GM23248 (cell line): ENCODE data around the gene AMZ2. TPM values are rescaled to one million over a fixed set of nuclear protein-coding genes. Genes with fewer than 3 reads are reported as not detected.
"Not testable (repeated sequence)": the region's sequence is repeated elsewhere in the genome, so short reads cannot be mapped to it uniquely, and the experiment has no call there.

Source experiments
- DNase-seq: peaks from one replicate; pipeline ENCODE4 v3.0.0-alpha.2; 2015
- H2AFZ ChIP-seq: fragments of 200-600 bp; sonication (generic); 2 replicates; pipeline ENCODE4 v1.6.1; 2016; ENCODE audit warnings: antibody characterized with exemption
- H3F3A ChIP-seq: fragments of 200-600 bp; sonication (generic); 2 replicates; pipeline ENCODE4 v1.6.1; 2016; ENCODE audit warnings: mild to moderate bottlenecking, antibody characterized with exemption, mixed run types; ENCODE audit not compliant: insufficient read depth
- H3K27ac ChIP-seq: fragments of 200-600 bp; sonication (generic); 2 replicates; pipeline ENCODE4 v1.5.1; 2016; ENCODE audit warnings: mild to moderate bottlenecking
- H3K27me3 ChIP-seq: fragments of 200-600 bp; sonication (generic); replicated peaks from 2 replicates; pipeline ENCODE4 v1.6.1; 2016; ENCODE audit warnings: mild to moderate bottlenecking; ENCODE audit not compliant: insufficient read depth
- H3K36me3 ChIP-seq: fragments of 200-600 bp; sonication (generic); 2 replicates; pipeline ENCODE4 v1.6.1; 2016; ENCODE audit warnings: low read depth, mild to moderate bottlenecking
- H3K4me1 ChIP-seq: fragments of 200-600 bp; sonication (generic); 2 replicates; pipeline ENCODE4 v1.6.1; 2016; ENCODE audit warnings: mild to moderate bottlenecking; ENCODE audit not compliant: insufficient read depth
- H3K4me2 ChIP-seq: fragments of 200-600 bp; sonication (generic); one replicate; pipeline ENCODE4 v1.6.1; 2016; ENCODE audit warnings: mild to moderate bottlenecking; ENCODE audit not compliant: unreplicated experiment
- H3K4me3 ChIP-seq: fragments of 200-600 bp; sonication (generic); 2 replicates; pipeline ENCODE4 v1.5.1; 2016; ENCODE audit warnings: mild to moderate bottlenecking
- H3K79me2 ChIP-seq: fragments of 200-600 bp; sonication (generic); 2 replicates; pipeline ENCODE4 v1.6.1; 2016; ENCODE audit warnings: mild to moderate bottlenecking; ENCODE audit not compliant: insufficient read depth
- H3K9ac ChIP-seq: fragments of 200-600 bp; sonication (generic); 2 replicates; pipeline ENCODE4 v1.6.1; 2016; ENCODE audit warnings: mild to moderate bottlenecking
- H3K9me2 ChIP-seq: fragments of 200-600 bp; sonication (generic); 2 replicates; pipeline ENCODE4 v1.6.1; 2016; ENCODE audit warnings: mixed run types, mild to moderate bottlenecking, moderate library complexity; ENCODE audit not compliant: insufficient read depth
- H3K9me3 ChIP-seq: fragments of 200-600 bp; sonication (generic); one replicate; pipeline ENCODE4 v1.6.1; 2017; ENCODE audit warnings: low read depth
- H4K20me1 ChIP-seq: fragments of 200-600 bp; sonication (generic); 2 replicates; pipeline ENCODE4 v1.6.0; 2016; ENCODE audit not compliant: insufficient read depth
- EZH2 ChIP-seq: fragments of 200-600 bp; sonication (generic); IDR thresholded peaks from 2 replicates; pipeline ENCODE4 v1.6.1; 2018; ENCODE audit warnings: antibody characterized with exemption, mild to moderate bottlenecking; ENCODE audit not compliant: insufficient read depth, poor library complexity, severe bottlenecking
- EZH2phosphoT487 ChIP-seq: fragments of 200-600 bp; sonication (generic); IDR thresholded peaks from 2 replicates; pipeline ENCODE4 v1.6.1; 2018; ENCODE audit warnings: antibody characterized with exemption, moderate library complexity, mild to moderate bottlenecking, low read depth; ENCODE audit not compliant: insufficient read depth
- WGBS, 2 experiments: methylation state at CpG; one replicate each; pipeline ENCODE4 v1.1.6; 2015 to 2017; ENCODE audit warnings: low lambda C conversion rate in 2 of 2, low coverage in 1 of 2; ENCODE audit errors: missing lambda C conversion rate in 2 of 2; 5-methylcytosine and 5-hydroxymethylcytosine counted together
- in situ Hi-C: fragments of 300-500 bp; cut with MboI; formaldehyde crosslinking; loops from 2 replicates; pipeline ENCODE4 v1.15.0; 2020
- polyA plus RNA-seq: library from polyadenylated mRNA; unstranded; fragments of >200 nt; fragmentation: Nextera tagmentation; extraction: Ambion mirVana; gene quantifications from 2 replicates; pipeline ENCODE4 v1.2.1, GENCODE V29; 2016
- total RNA-seq: library from RNA; depleted of rRNA; stranded (reverse); fragments of >200 nt; shearing (Covaris generic); gene quantifications from 2 replicates; pipeline ENCODE4 v1.2.3, GENCODE V29; 2014

AMZ2 gene
- total and polyA plus RNA-seq, 2 experiments from 2014 or later, result 96.7 to 117 TPM

GRCh38 chr17:68210570-68211315 lies 37.1 kb upstream of the AMZ2 start:
- TF ChIP-seq EZH2 (no peak), EZH2phosphoT487 (no peak)
- Histone ChIP-seq H4K20me1 (no peaks in the 10 kb centered on the region), H3K79me2 (no peaks in the 10 kb centered on the region), H3F3A (no peaks in the 10 kb centered on the region), H3K4me3 (no peak overlapping the region), H3K27me3 (no peaks in the 10 kb centered on the region), H2AFZ (no peak overlapping the region), H3K4me2 (no peak overlapping the region), H3K9me2 (no peaks in the 10 kb centered on the region), H3K36me3 (no peaks in the 10 kb centered on the region; the same call in 1 of the 2 replicates), H3K9me3 (no peaks in the 10 kb centered on the region), H3K4me1 (peaks cover 4% of the 10 kb centered on the region; the same call in 1 of the 2 replicates), H3K9ac (no peak overlapping the region), H3K27ac (no peak overlapping the region)
- in situ Hi-C loops, result no loop called here
- no peak for DNase-seq
- 90 to 94% methylated on average over 10 of the region's 10 CpGs for WGBS, 2 experiments

- H3K36me3 ChIP-seq, H2AFZ ChIP-seq, H3F3A ChIP-seq, H3K9ac ChIP-seq, H4K20me1 ChIP-seq, H3K4me1 ChIP-seq, H3K9me3 ChIP-seq, in situ Hi-C loops, H3K79me2 ChIP-seq, H3K4me2 ChIP-seq, H3K27me3 ChIP-seq, H3K4me3 ChIP-seq, H3K9me2 ChIP-seq, H3K27ac ChIP-seq, DNase-seq: not testable (repeated sequence)
- 75% methylated on average over 11 of the region's 11 CpGs for WGBS, 2 experiments
Measured at GRCh38 chr17:68213428-68214411, 34.1 kb upstream of the AMZ2 start.

GRCh38 chr17:68215453-68215852 lies 32.4 kb upstream of the AMZ2 start:
- H3K9me3 ChIP-seq, H4K20me1 ChIP-seq, H3K4me1 ChIP-seq, H3K36me3 ChIP-seq, H3K4me3 ChIP-seq, H3K4me2 ChIP-seq, H3K27me3 ChIP-seq, H3K79me2 ChIP-seq, DNase-seq, H3F3A ChIP-seq, H3K9ac ChIP-seq, H3K27ac ChIP-seq, in situ Hi-C loops, H2AFZ ChIP-seq, H3K9me2 ChIP-seq: not testable (repeated sequence)
- WGBS, 2 experiments, result 98 to 99% methylated on average over 5 of the region's 5 CpGs

- 90 to 91% methylated on average over 5 of the region's 5 CpGs for WGBS, 2 experiments
- in situ Hi-C loops, result not testable (repeated sequence)
Measured at GRCh38 chr17:68219429-68219828, 28.4 kb upstream of the AMZ2 start.

GRCh38 chr17:68220186-68220585 lies 27.7 kb upstream of the AMZ2 start:
- H3K4me2 ChIP-seq, H3K79me2 ChIP-seq, H2AFZ ChIP-seq, H3K27ac ChIP-seq, H3K4me3 ChIP-seq, H4K20me1 ChIP-seq, H3K9ac ChIP-seq, H3K27me3 ChIP-seq, in situ Hi-C loops, H3K9me3 ChIP-seq, H3K4me1 ChIP-seq, DNase-seq, H3K9me2 ChIP-seq, H3F3A ChIP-seq, H3K36me3 ChIP-seq: not testable (repeated sequence)
- WGBS, 2 experiments, result 88 to 96% methylated on average over 2 of the region's 2 CpGs

More at GRCh38 chr17:68219429-68219828, 28.4 kb upstream of the AMZ2 start:
- H3F3A ChIP-seq, DNase-seq, H3K27me3 ChIP-seq, H3K4me3 ChIP-seq, H3K36me3 ChIP-seq, H2AFZ ChIP-seq, H3K79me2 ChIP-seq, H3K4me2 ChIP-seq, H3K4me1 ChIP-seq, H3K9ac ChIP-seq, H3K27ac ChIP-seq, H4K20me1 ChIP-seq, H3K9me2 ChIP-seq, H3K9me3 ChIP-seq: not testable (repeated sequence)

GRCh38 chr17:68220786-68221185 lies 27.1 kb upstream of the AMZ2 start:
- H2AFZ ChIP-seq, H3K9me3 ChIP-seq, H3K4me1 ChIP-seq, H3K9ac ChIP-seq, H3K27me3 ChIP-seq, H4K20me1 ChIP-seq, H3K36me3 ChIP-seq, H3K4me2 ChIP-seq, H3K27ac ChIP-seq, in situ Hi-C loops, H3F3A ChIP-seq, H3K4me3 ChIP-seq, DNase-seq, H3K9me2 ChIP-seq, H3K79me2 ChIP-seq: not testable (repeated sequence)
- WGBS, 2 experiments, result 94 to 95% methylated on average over 12 of the region's 12 CpGs
